ENCODE results near the gene SLC25A44.
"Not testable (repeated sequence)": the region's sequence is repeated elsewhere in the genome, so short reads cannot be mapped to it uniquely, and the experiment has no call there.

SLC25A44 gene

GRCh38 chr1:156204686-156205085 is 10.8 kb downstream of the SLC25A44 start:
- ATAC-seq (no peak), DNase-seq (no peak)

- ATAC-seq (no peak), DNase-seq (no peak)
Measured at GRCh38 chr1:156211243-156211642, 17.3 kb downstream of the SLC25A44 start.

- no peak for ATAC-seq
- DNase-seq = no peak
Measured at GRCh38 chr1:156212130-156212529, 18.2 kb downstream of the SLC25A44 start.

- peak; percentile 93 for ATAC-seq
- peak; percentile 97 for DNase-seq
Measured at GRCh38 chr1:156212833-156213643, 19.1 kb downstream of the SLC25A44 start, which contains the start of gene PMF1. TSS of gene PMF1 (plus strand) at chr1:156213007. CDS start at chr1:156213016, 9 bp downstream.

GRCh38 chr1:156213644-156213966 is 19.7 kb downstream of the SLC25A44 start:
- ATAC-seq (no peak), DNase-seq (no peak)

GRCh38 chr1:156214024-156214748 is 20.3 kb downstream of the SLC25A44 start:
- no peak for DNase-seq
- no peak for ATAC-seq

- not testable (repeated sequence) for DNase-seq, ATAC-seq
Measured at GRCh38 chr1:156216361-156217086, 22.6 kb downstream of the SLC25A44 start.

- peak; percentile 45 for ATAC-seq
- no peak for DNase-seq
Measured at GRCh38 chr1:156217871-156218270, 24.0 kb downstream of the SLC25A44 start.

GRCh38 chr1:156220226-156220625 is 26.3 kb downstream of the SLC25A44 start:
- DNase-seq = no peak
- ATAC-seq = no peak

- DNase-seq (no peak), ATAC-seq (no peak)
Measured at GRCh38 chr1:156221986-156222692, 28.2 kb downstream of the SLC25A44 start.

GRCh38 chr1:156225677-156226014 is 31.7 kb downstream of the SLC25A44 start:
- ATAC-seq (no peak), DNase-seq (no peak)

GRCh38 chr1:156226116-156226538 is 32.2 kb downstream of the SLC25A44 start:
- ATAC-seq = peak; percentile 26
- peak; percentile 58 for DNase-seq

GRCh38 chr1:156226782-156227181 is 32.9 kb downstream of the SLC25A44 start:
- no peak for ATAC-seq

GRCh38 chr1:156228501-156228900 is 34.6 kb downstream of the SLC25A44 start:
- DNase-seq (no peak), ATAC-seq (no peak)

More at GRCh38 chr1:156226782-156227181, 32.9 kb downstream of the SLC25A44 start:
- DNase-seq = no peak

- no peak for ATAC-seq
- DNase-seq = no peak
Measured at GRCh38 chr1:156229809-156230472, 36.0 kb downstream of the SLC25A44 start.

GRCh38 chr1:156230473-156230837 is 36.6 kb downstream of the SLC25A44 start:
- ATAC-seq (no peak), DNase-seq (no peak)

GRCh38 chr1:156232201-156232894 is 38.4 kb downstream of the SLC25A44 start:
- no peak for DNase-seq
- ATAC-seq = no peak

- DNase-seq (no peak), ATAC-seq (no peak)
Measured at GRCh38 chr1:156233426-156234127, 39.7 kb downstream of the SLC25A44 start.

GRCh38 chr1:156236164-156236563 is 42.3 kb downstream of the SLC25A44 start:
- DNase-seq (no peak), ATAC-seq (no peak)

GRCh38 chr1:156238248-156238647 is 44.3 kb downstream of the SLC25A44 start:
- DNase-seq (no peak), ATAC-seq (peak; percentile 55)

Data from stimulated activated naive CD8-positive, alpha-beta T cell treated with anti-CD3 and anti-CD28 coated beads, Interleukin-15, Interleukin-2, amounts not matched to agents 100 U/mL and 50 U/mL, for 24 hours (primary cell).